HG03571 (cell line): ENCODE measurements around the gene GRK6.

Experiments
- ATAC-seq: cut with Tn5 transposase; IDR thresholded peaks from one replicate; pipeline ENCODE4 v1.9.1; 2021; ENCODE audit not compliant: unreplicated experiment

Gene GRK6

DNA sequence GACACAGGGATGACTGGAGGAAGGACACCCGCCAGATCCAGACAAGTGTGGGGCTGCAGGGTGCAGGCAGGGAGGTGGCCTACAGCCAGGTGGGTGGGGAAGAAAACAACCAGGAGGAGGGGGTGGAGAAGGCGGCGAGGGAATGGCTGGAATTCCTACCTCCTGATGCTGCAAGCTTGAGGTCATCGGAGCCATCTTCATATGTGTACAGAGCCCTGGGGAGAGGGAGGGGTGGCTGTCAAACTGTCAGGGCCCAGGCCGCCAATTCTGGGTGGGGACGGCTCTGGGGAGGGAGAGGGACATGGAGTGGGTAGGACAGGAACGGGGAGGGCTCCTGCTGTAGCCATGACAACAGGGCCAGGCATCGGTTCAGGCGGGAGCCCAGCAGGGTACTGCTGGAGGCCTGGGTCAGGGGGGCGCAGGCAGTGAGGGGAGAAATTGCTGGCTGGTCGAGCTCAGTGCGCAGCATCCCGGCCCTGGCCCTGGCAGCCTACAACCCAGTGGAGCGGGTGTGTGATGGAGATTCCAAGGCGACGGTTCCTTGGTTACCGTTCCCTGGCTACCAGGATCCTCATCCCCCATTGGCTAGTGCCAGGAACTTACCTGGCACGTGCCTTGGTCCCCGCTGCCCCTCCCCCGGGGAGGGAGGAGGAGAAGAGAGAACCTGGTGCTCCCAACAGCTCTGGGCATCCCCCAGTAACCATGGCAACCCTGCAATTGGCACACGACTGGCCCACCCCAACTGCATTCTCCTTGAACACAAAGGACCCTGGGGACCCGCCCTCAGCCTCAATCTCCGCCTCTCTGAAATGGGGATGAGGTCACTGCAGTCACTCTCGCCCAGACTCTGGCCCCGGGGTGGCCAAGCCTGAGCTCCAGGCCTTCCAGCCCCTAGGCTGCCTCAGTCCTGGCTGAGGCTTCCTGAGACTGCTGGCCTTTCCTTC lies 42.5 kb downstream of the GRK6 start:
- ATAC-seq, result no peak

DNA sequence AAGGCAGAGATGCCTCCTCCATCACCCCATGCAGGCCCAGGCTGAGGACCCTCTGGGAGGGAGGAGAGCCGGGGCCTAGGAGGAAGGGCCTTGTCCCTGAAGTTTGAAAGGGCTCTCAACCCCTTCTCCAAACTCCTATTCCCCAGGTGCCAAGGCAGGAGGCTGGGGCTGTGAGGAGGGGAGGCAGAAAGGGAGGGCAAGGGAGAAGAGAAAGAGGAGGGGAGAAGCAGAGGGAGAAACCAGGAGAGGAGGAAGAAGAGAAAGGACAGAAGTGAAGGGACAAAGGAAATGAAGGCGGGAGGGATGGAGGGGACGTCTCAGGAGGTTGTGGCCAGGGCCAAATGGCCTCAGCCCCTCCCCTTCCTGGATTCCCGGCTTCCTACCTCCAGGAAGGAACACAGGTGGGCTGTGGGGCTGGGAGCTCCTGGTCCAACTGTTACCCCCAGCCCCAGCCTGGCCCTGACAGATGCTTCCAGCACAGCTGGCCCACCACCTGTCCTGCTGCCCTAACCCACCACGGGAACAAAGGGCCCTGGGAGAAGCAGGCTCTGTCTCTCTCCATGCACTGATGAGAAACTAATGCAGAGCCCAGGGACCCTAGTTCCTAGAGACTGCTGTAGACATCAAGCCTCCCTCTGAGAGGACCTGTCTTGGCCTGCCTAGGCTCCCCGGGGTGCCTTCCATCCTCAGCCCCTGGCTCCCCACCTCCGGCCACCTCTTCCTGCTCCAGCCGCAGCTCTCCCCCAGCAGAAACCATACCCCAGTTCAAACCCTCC lies 43.5 kb downstream of the GRK6 start:
- ATAC-seq, result no peak

DNA sequence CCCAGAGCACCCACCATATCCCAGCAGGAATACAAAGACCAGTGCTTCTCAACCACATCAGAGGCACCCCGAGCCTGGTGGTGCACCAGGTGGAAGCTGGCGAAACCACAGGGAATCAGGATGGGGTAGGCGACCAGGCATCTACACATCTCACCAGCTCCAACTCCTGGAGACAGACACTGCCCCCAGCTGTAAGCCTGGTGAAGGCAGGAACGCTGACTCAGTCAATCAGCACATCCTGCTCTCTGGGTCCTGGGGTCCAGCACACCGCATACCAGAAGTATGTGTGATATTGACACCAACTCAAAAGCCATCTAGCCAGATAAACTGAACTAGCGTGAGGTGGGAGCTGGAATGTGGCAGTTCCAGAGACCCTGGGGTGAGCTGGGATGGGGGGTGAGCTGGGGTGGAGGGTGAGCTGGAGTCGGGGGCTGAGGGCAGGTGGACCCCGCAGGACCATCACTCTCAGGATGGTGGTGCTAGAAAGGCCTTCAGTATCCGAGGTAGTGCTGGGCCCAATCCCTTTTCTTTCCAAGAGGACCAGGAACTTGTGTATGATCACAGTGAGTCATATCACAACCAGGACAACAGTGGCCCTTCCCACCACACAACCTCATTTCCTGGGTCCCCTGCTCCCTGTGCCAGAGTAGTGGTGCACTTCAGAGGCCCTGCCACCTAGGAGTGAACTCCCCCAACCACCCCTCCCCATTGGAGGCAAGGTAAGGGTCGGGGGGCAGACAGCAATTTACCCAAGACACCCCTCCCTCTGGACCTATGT lies 44.5 kb downstream of the GRK6 start:
- ATAC-seq, result no peak

DNA sequence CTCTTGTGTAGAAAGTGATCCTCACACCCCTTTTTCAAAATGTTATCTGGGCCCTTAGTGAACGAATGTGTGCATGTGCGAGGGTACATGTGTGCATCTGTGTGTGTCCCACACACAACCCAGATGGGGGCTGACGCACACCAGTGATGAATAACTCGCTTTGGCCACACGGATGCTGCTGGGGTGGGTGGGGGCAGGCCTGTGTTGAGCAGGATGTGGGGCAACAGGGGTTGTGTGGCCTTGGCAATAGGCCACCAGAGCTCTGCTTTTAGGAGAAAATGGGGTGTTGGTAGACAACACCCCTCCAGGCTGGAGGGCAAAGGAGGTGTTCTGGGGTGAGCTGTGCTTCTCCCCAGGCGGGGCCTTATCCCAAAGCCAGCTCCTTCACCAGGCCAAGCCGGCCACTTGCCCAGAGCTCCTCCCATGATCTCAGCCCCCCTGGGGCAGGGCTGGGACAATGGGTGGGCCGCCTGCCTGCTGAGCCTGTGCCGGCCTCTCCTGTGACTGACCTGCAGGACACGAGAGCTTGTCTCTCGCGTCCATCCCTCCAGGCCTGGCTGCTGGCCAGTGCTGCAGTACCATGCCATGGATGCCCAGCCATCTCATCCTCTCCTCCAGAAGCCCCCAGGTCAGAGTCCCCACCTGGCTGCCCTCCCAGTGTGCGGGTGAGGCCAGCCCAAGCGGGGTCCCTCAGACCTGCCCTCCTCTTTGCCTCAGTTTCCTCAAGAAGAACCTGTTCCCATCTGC lies 45.3 kb downstream of the GRK6 start:
- no peak for ATAC-seq

DNA sequence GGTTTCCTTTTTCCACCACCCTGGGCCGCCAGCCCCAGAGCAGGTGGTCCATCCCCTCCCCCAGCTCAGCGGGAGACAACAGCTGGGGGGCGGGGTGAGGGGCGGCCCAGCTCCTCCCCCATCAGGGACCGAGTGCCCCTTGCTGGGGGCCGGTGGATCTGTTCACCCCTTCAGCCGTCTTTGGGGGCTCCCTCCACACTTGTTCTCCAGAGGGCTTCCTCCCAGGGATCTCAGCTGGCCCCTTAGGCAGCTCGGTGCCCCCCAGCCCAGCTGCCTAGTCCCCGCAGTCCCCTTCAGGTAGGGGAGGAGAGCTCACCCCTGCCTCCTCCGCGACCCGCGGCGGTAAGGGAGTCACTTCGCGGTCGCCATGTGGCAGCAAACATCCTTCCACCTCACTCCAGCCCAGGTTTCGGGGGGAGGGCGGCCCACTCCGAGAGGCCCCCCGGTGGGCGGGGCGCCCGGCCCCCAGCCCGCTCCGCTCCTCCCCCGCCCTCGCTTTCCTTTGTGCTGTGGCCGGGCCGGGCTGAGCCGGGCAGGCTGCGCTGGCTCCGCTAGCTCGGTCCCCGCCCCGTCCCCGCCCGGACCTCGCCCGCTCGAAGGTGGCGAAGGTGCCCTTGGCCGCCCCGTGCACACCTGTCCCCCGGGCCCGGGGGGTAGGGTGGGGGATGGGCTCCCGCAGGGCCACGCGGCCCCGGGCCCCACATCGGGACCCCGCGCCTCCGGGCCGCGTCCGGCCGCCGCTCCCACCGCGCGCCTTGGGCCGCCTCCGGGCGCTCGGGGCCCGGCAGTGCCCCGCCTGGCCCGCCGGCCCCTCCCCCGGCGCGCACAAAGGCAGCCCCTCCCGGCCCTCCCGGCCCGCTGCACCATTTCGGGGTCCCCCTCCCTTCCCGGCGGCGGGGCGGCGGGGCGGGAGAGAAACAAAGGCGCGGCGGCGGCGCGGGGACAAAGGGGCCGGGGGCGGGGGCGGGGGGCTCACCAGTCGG lies 46.3 kb downstream of the GRK6 start:
- peak; percentile 47 for ATAC-seq

DNA sequence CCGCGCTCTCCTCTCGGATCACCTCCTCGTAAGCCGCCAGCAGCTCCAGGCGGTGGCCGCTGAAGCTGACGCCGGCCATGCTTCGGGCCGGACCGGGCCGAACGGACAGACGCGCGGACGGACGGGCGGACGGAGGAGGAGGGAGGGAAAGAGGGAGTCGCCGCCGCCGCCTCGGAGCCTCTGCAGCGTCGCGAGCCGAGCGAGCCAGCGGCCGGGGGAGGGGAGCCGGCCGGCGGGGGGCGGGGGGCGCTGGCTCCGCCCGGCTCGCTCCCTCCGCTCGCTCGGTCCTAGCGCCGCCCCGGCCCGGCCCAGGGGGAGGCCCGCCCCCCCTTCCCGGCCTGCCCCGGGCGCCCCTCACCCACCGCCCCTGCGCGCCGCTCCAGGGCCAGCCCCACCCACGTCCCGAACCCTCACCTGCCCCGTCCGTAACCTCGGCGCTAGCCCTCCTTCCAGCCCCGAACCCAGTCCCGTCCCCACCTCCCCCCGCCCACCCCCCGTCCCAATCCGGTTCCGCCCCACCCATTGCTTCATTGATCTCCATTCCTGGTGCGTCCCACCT lies 47.0 kb downstream of the GRK6 start, which contains the start of gene DBN1:
TSS of gene DBN1 (minus strand) at position 192 of the 559 bp plus-strand sequence. CDS start at position 79, 113 bp downstream.
- no peak for ATAC-seq

DNA sequence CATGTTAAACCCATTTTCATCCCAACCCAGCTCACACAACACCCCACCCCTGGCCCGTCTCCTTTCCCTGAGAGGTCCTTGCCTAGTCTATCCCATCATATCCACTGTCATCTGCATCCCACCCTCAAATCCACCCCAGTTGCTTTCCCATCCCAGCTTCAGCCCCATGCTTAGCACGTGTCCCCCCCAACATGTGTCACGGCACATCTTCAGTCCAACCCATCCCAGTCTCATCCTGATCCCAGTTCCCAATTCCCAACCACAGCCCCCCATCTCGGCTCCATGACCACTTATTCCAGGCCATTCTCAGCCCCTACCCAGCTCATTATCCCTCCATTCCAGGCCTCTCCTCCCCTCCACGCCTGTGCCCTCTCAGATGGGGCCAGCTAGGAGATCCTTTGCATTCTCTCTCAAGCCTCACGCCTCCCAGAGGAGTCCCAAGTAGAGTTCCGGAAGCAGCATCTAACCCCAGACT lies 47.6 kb downstream of the GRK6 start:
- ATAC-seq, result no peak

DNA sequence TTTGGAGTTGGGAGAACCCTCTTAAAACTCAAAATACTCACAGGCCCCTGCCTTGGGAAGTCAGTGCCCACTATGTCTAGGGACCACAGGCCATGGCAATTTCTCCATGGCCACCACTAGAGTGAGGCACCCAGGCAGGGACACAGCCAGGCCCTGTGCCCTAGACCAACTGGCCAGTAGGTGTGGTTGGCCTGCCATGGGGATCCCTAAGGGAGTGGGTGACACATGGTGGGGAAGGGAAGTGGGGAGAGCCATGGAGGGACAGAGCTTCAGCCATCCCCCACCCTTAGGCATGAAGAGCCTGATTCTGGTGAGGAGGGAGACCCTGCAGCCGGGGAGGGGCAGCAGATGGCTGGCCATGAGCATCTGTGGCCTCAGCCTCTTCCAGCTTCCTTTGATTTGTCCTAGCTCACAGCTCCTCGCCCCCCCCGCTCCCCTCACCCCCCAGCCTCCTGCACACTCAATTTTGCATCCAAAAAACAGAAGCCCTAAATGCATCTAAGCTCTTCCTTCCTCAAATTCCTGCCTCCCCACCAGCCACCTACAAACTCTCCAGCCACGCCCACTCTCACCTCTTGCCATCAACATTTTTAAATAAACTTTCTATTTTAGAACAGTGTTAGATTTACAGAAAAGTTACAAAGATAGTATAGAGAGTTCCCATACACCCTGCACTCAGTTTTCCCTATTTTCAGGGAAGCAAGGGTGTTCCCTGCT lies 48.5 kb downstream of the GRK6 start:
- no peak for ATAC-seq

DNA sequence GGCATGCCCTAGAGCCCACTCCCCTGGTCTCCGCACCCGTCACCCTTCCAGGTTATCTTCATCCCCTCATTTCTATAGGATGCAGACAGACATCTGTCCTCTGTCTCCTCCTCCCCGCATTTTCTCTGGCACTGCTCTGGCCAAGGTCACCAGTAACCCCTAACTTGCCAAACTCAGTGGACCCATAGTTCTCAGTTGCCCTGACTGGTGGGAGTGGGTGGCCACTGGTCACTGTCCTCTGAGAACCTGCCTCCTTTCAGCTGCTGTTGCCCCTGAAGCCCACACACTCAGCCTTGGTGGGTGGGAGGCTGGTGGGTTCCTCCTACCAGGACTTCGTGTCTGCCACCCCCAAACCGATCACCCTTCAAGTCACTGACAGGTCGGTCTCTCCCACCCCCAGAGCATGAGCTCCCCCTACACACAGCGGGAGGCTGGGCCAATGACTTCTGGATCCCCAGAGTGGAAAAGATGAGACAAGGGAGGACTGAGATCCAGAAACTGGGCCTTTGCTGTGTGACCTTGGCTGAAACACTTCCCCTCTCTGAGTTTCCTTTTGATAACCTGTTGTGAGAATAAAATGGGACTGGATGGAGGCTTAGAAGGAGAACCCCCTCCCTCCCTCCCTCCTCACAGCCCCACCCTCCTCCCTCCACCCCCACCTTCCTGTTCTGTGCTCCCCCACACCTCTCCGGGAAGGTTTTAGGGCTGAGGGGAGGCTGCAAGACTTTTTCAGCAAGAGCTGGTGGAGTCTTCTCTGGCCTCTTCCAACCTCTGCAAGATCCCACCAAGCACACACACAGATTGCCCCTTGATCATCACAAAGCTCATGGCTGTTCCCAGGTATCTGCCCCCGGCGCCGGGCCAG lies 49.3 kb downstream of the GRK6 start:
- ATAC-seq, result no peak

DNA sequence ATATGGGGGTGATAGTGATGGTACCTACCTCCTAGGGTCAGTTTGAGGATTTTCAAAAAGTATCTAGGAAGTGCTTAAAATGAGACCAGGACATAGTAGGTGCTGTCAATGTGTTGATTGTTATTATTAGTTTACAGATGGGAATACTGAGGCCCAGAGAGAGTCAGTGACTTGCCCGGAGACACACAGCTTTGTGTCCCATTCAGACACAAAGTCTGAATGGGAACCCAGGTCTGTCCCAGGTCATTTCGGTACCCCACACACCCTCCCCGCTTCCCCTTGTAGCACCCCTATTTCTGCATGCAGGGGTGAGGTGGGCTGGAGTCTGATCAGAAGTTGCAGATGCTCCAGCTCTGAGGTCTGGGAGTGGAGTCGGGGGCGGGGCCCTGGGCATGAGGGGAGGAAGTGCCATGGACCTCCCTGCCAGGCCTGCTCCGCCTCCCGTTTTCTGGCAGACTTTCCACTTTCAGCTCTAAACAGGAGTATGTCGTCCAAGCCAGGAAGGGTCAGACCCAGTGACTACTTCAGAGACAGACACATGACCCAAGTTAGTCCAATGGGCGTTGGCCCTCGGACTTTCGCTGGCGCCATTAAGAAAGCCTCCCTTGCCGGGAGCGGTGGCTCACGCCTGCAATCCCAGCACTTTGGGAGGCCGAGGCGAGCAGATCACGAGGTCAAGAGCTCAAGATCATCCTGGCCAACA lies 50.2 kb downstream of the GRK6 start:
- ATAC-seq, result no peak

DNA sequence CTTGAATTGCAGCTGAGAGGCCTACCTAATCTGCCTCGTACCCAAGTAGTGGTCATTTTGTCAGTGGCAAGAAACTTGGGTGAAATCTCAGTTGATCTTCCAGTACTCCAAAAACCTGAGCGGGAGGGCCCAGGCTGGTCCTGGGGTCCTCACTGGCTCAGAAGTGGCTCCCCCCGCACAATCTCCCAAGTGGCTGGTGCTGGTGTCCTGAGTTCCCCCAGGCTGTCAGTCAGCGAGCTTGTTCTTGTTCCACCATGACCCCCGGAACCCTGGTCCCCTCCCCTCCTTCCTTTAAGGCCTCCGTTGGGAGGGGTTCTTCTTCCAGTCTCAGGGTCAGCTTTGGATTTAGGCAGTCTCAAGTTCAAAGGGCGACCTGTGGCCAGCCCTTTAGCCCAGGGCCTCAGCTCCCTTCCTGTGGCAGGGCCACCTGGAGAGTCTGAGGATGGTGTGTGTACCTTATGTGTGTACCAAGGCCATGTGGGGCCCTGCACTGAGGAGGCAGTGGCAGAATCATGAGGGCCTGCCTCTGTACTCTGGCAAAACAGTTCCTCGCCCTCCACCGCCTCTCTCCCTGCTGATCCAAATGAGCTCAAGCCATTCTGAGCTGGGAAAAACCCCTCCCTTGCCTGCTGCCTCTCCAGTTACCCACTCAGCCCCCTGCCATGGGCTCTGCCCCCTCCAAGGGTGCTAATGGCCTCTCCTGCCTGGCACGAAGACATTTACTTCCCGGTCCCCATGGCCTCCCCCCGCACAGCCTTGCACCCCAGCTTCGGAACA lies 51.4 kb downstream of the GRK6 start:
- no peak for ATAC-seq

DNA sequence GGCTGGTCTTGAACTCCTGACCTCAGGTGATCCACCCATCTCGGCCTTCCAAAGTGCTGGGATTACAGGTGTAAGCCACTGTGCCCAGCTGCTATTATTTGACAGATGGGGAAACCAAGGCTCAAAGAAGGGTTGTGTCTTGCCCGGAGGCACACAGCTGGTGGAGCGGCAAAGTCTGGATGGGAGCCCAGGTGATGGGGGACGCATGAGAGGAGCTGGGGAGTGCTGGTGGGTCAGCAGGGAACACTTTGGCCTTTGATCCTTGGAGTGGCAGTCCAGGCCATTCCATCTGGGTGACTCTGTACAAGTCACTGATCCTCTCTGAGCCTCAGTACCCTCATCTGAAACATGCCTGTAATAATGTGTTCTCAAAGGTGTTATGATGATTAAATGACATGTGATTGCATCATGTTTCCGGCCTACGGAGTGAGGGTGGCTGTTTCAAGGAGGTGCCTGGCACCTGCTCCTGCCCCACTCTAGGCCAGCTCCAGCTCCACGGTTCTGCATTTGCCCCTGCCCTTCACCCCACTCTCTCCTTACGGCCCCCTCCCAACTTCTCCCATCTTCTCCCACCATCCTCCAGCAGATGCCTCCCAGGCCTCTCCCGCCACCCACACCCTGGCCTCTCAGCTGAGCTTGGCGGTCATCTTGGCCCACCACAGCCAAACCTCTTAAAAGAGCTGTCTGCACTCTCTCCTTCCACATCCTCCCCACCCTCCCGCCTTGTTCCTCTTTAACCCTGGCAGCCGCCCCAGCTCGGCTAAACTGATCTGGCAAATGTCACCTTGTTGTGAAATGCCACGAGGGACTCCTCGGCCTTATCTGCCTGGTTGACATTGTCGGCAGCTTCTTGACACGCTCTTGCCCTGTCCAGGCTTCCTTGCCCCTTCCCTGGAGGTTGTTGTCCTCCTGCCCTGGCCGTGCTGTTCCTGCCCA lies 52.5 kb downstream of the GRK6 start:
- no peak for ATAC-seq

DNA sequence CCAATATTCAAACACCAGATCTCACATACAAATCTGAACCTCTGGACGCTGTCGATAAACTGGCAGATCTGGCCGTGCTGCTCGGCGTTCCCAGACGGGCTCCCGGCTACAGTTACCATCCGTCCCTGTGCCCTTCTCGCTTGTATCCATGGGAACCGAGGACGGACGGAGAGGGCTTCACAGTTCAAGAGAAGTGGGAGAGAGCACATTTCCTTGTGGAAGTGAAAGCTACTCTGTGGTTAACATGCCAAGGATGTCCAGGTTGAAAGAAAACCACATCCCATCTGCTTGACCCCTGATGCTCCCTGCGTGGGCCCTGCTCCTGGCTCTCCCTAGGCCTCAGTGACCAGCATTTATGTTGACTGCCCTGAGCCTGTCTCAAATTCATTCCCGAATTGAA lies 53.3 kb downstream of the GRK6 start:
- ATAC-seq, result no peak

DNA sequence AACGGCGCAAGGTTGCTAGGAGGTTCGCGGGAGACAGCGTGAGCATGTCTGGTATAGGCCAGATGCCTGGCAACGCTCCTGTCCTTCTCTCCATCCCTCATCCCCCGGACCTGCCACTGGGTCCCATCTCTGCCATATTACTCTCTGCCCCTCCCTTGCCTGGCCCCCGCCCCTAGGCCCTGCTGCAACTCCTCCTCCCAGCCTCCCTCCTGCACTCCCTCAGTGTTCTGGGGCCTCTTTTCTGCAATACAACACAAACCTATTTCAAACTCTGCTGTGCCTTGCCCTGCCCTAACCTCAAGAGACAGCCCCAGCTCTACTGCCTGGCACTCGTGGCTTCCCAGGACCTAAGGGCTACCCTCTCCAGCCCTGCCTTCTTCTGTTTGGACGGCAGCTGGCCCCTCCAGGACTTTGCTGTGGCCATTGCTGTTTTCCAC lies 55.9 kb downstream of the GRK6 start:
- no peak for ATAC-seq

DNA sequence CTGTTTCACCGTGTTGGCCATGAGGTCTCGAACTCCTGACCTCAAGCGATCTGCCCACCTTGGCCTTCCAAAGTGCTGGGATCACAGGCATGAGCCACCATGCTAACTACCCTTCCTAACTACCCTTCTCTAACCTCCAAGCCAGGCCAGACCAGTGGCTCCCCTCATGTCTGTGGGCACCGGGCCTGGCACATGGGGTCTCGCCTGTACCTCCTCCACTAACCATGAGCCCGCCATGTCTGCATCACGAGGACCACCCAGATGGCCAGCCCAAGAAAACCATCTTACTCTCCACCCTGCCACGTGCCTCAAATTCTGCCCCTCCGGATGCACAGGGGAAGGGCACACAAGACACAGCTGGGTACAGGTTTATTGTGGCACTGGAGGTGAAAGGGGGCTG lies 56.6 kb downstream of the GRK6 start:
- ATAC-seq, result no peak
